Mesothelial cell of epicardium (in vitro differentiated cells): Measurements from ENCODE around the gene CPVL. TPM values are rescaled to one million over a fixed set of nuclear protein-coding genes. Genes with fewer than 3 reads are reported as not detected.

ENCODE experiments used
- DNase-seq, 2 experiments: peaks; one replicate each; pipeline ENCODE4 v3.0.0; 2021; ENCODE audit warnings: low spot score in 2 of 2; ENCODE audit not compliant: unreplicated experiment in 2 of 2
- H3K27ac Mint-ChIP-seq: 2 replicates; pipeline ENCODE4 v1.8.0; 2021; ENCODE audit warnings: mixed read lengths
- H3K27me3 Mint-ChIP-seq: 2 replicates; pipeline ENCODE4 v1.8.0; 2021; ENCODE audit warnings: low read depth, mixed read lengths
- H3K36me3 Mint-ChIP-seq: 2 replicates; pipeline ENCODE4 v1.8.0; 2021; ENCODE audit warnings: mixed read lengths
- H3K4me1 Mint-ChIP-seq: 2 replicates; pipeline ENCODE4 v1.8.0; 2021; ENCODE audit warnings: mixed read lengths
- H3K4me3 Mint-ChIP-seq: 2 replicates; pipeline ENCODE4 v1.8.0; 2021; ENCODE audit warnings: mild to moderate bottlenecking, moderate library complexity, mixed read lengths
- H3K9me3 Mint-ChIP-seq: 2 replicates; pipeline ENCODE4 v1.8.0; 2021; ENCODE audit warnings: mixed read lengths
- CTCF ChIP-seq: fragments of 200-600 bp; sonication (generic); IDR thresholded peaks from one replicate; pipeline ENCODE4 v1.5.0; 2021; ENCODE audit warnings: antibody characterized with exemption; ENCODE audit not compliant: unreplicated experiment
- total RNA-seq: library from RNA; stranded (reverse); gene quantifications from 3 replicates; pipeline ENCODE4 v1.2.1, GENCODE V29; 2021

The CPVL gene
- total RNA-seq, 1 donor from 2014 or later = 11.4 TPM

- DNase-seq = no peak
- Mint-ChIP-seq H3K36me3 (no peaks in the 10 kb centered on the region), H3K4me3 (no peak overlapping the region), H3K27me3 (no peaks in the 10 kb centered on the region), H3K4me1 (peaks cover 19% of the 10 kb centered on the region), H3K9me3 (no peaks in the 10 kb centered on the region), H3K27ac (no peak overlapping the region)
- TF ChIP-seq CTCF = no peak
These were observed 58.5 kb downstream of the CPVL start for GRCh38 chr7:29087840-29088170.

- TF ChIP-seq CTCF = no peak
- H3K4me1 Mint-ChIP-seq = peaks cover 17% of the 10 kb centered on the region
- no peak overlapping the region for H3K4me3 Mint-ChIP-seq
- no peak for DNase-seq
- H3K27ac Mint-ChIP-seq = no peak overlapping the region
- no peaks in the 10 kb centered on the region for H3K36me3 Mint-ChIP-seq
- H3K9me3 Mint-ChIP-seq = no peaks in the 10 kb centered on the region
- no peaks in the 10 kb centered on the region for H3K27me3 Mint-ChIP-seq
These were observed 59.8 kb downstream of the CPVL start for GRCh38 chr7:29086545-29086944.

GRCh38 chr7:29084832-29085231, 61.5 kb downstream of the CPVL start:
- Mint-ChIP-seq H3K36me3 (no peaks in the 10 kb centered on the region), H3K27ac (no peak overlapping the region), H3K4me3 (no peak overlapping the region), H3K9me3 (no peaks in the 10 kb centered on the region), H3K4me1 (peaks cover 18% of the 10 kb centered on the region), H3K27me3 (no peaks in the 10 kb centered on the region)
- no peak for TF ChIP-seq CTCF
- no peak for DNase-seq

- DNase-seq = no peak
- no peak overlapping the region for H3K4me3 Mint-ChIP-seq
- peak overlapping the region; percentile 1 for H3K27ac Mint-ChIP-seq
- no peaks in the 10 kb centered on the region for H3K27me3 Mint-ChIP-seq
- no peak for TF ChIP-seq CTCF
- no peaks in the 10 kb centered on the region for H3K9me3 Mint-ChIP-seq
- H3K4me1 Mint-ChIP-seq = peaks cover 26% of the 10 kb centered on the region
- H3K36me3 Mint-ChIP-seq = no peaks in the 10 kb centered on the region
These were observed 65.5 kb downstream of the CPVL start for GRCh38 chr7:29080803-29081202.

- H3K27ac Mint-ChIP-seq = no peak overlapping the region
- H3K27me3 Mint-ChIP-seq = no peaks in the 10 kb centered on the region
- no peaks in the 10 kb centered on the region for H3K9me3 Mint-ChIP-seq
- DNase-seq = no peak
- no peak overlapping the region for H3K4me3 Mint-ChIP-seq
- H3K36me3 Mint-ChIP-seq = no peaks in the 10 kb centered on the region
- TF ChIP-seq CTCF = no peak
- H3K4me1 Mint-ChIP-seq = peaks cover 26% of the 10 kb centered on the region
These were observed 67.8 kb downstream of the CPVL start for GRCh38 chr7:29078311-29079260.
